Panc1 (cell line): Measurements from ENCODE around the gene ARMC2. TPM values are rescaled to one million over a fixed set of nuclear protein-coding genes. Genes with fewer than 3 reads are reported as not detected.
A peak's percentile ranks its signal among the peaks of the same experiment; 100 is the strongest.

Experiments used
- ATAC-seq: fragments of 200-7000 bp; cut with Tn5 transposase; 2 replicates; pipeline ENCODE4 v1.9.1; 2020; ENCODE audit warnings: mild to moderate bottlenecking, moderate library complexity
- BruUV-seq: library from RNA; stranded (reverse); fragments of 400-500 nt; replicated peaks from 2 replicates; lab custom pipeline; 2021; lab: Mats Ljungman, UMichigan
- CTCF ChIA-PET: fragments of 300-600 bp; sonication (Branson Sonifier 250); formaldehyde crosslinking; loops from one replicate; lab custom pipeline; 2022; ENCODE audit warnings: antibody characterized with exemption; lab: Charles Lee
- POLR2A ChIA-PET: fragments of 300-600 bp; sonication (Branson Sonifier 250); formaldehyde crosslinking; loops from one replicate; lab custom pipeline; 2022; ENCODE audit warnings: antibody characterized with exemption; lab: Charles Lee
- DNase-seq: peaks from one replicate; pipeline ENCODE4 v3.0.0-alpha.2; 2010; ENCODE audit warnings: low read depth, low spot score
- H3K27ac ChIP-seq: 2 replicates; pipeline ENCODE4 v1.5.1; 2011; ENCODE audit warnings: mild to moderate bottlenecking, low read length, inconsistent platforms
- H3K27me3 ChIP-seq: fragments of 200-500 bp; sonication (Bioruptor generic); 2 replicates; pipeline ENCODE4 v1.6.0; 2014; ENCODE audit warnings: low read length, inconsistent platforms; ENCODE audit not compliant: control insufficient read depth, insufficient read depth
- H3K36me3 ChIP-seq: fragments of 200-500 bp; sonication (Bioruptor generic); 2 replicates; pipeline ENCODE4 v1.5.1; 2014; ENCODE audit warnings: inconsistent platforms, mild to moderate bottlenecking, low read length, moderate library complexity; ENCODE audit not compliant: control insufficient read depth, insufficient read depth
- H3K4me1 ChIP-seq: 2 replicates; pipeline ENCODE4 v1.5.1; 2011; ENCODE audit warnings: inconsistent platforms, mild to moderate bottlenecking, low read length, moderate library complexity; ENCODE audit not compliant: control insufficient read depth, insufficient read depth
- H3K4me3 ChIP-seq, 2 experiments: 2 replicates each; pipeline ENCODE4 v1.5.1; 2011 to 2012; ENCODE audit warnings: low read depth in 2 of 2, low read length in 2 of 2, mild to moderate bottlenecking in 2 of 2, inconsistent platforms in 1 of 2, moderate library complexity in 1 of 2
- H3K9me3 ChIP-seq: fragments of 200-500 bp; sonication (Bioruptor generic); 2 replicates; pipeline ENCODE4 v1.5.1; 2014; ENCODE audit warnings: low read depth, mild to moderate bottlenecking, inconsistent platforms, low read length, moderate library complexity; ENCODE audit not compliant: control insufficient read depth, insufficient read depth
- CTCF ChIP-seq: fragments of 450-650 bp; IDR thresholded peaks from 2 replicates; pipeline ENCODE4 v1.5.1; 2017; ENCODE audit warnings: mild to moderate bottlenecking
- POLR2AphosphoS5 ChIP-seq: IDR thresholded peaks from 2 replicates; pipeline ENCODE4 v1.6.1; 2012; ENCODE audit warnings: mild to moderate bottlenecking, low read depth, low read length, moderate library complexity
- SIN3A ChIP-seq: IDR thresholded peaks from 2 replicates; pipeline ENCODE4 v1.6.1; 2012; ENCODE audit warnings: low read depth, mild to moderate bottlenecking, low read length, moderate library complexity, borderline replicate concordance; ENCODE audit not compliant: insufficient read depth
- TCF7L2 ChIP-seq: IDR thresholded peaks from 2 replicates; pipeline ENCODE4 v1.6.1; 2011; ENCODE audit warnings: mild to moderate bottlenecking, low read depth, low read length, inconsistent platforms
- in situ Hi-C: cut with HindIII; loops from 2 replicates; pipeline ENCODE4 v1.10.0; 2016; ENCODE audit warnings: low sequenced_read_pairs, low pct_unique_long_range_greater_than_20kb
- intact Hi-C: fragments of 100-400 bp; cut with micrococcal nuclease; formaldehyde crosslinking; loops from one replicate; pipeline ENCODE4 v1.10.0; 2022; ENCODE audit not compliant: unreplicated experiment
- total RNA-seq: library from RNA; stranded (reverse); gene quantifications from one replicate; pipeline ENCODE4 v1.2.1, GENCODE V29; 2021; ENCODE audit not compliant: unreplicated experiment
- TF ChIP-seq, protein P1 (sequence below), 2 experiments: IDR thresholded peaks; 2 replicates each; pipeline ENCODE4 v1.6.1; 2011 to 2012; ENCODE audit warnings: low read depth in 2 of 2, control low read depth in 1 of 2, low read length in 1 of 2, mild to moderate bottlenecking in 1 of 2, moderate library complexity in 1 of 2; ENCODE audit not compliant: insufficient read depth in 1 of 2

Gene ARMC2
- total RNA-seq, 1 experiment from 2014 or later, result 9.3 TPM

DNA sequence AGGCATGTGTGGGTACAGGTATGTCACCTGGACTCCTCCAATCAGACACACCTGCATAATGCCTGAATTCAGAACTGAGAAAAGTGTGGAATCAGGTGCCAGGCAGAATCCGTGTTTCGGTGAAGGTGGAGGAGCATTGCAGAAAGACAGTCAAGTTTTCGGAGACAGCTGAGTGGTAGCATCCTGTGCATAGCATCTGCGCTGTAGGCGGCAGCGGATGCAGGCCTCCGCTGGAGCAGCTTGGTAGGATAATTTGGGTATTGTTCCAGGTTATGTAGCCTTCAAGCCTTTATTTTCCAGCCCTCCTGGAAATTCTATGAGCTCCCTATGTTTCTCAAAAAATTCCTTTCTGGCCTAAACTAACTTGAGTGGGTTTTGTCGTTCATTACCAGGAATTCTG is 15.5 kb upstream of the ARMC2 start:
- in situ Hi-C loops (no loop called here), intact Hi-C loops (no loop called here)
- ATAC-seq (no peak), DNase-seq (no peak)
- H3K4me1 ChIP-seq, result no peaks in the 10 kb centered on the region
- TF ChIP-seq POLR2AphosphoS5, result no peak
- no peak for TF ChIP-seq TCF7L2
- TF ChIP-seq CTCF, result no peak
- TF ChIP-seq, protein P1, sequence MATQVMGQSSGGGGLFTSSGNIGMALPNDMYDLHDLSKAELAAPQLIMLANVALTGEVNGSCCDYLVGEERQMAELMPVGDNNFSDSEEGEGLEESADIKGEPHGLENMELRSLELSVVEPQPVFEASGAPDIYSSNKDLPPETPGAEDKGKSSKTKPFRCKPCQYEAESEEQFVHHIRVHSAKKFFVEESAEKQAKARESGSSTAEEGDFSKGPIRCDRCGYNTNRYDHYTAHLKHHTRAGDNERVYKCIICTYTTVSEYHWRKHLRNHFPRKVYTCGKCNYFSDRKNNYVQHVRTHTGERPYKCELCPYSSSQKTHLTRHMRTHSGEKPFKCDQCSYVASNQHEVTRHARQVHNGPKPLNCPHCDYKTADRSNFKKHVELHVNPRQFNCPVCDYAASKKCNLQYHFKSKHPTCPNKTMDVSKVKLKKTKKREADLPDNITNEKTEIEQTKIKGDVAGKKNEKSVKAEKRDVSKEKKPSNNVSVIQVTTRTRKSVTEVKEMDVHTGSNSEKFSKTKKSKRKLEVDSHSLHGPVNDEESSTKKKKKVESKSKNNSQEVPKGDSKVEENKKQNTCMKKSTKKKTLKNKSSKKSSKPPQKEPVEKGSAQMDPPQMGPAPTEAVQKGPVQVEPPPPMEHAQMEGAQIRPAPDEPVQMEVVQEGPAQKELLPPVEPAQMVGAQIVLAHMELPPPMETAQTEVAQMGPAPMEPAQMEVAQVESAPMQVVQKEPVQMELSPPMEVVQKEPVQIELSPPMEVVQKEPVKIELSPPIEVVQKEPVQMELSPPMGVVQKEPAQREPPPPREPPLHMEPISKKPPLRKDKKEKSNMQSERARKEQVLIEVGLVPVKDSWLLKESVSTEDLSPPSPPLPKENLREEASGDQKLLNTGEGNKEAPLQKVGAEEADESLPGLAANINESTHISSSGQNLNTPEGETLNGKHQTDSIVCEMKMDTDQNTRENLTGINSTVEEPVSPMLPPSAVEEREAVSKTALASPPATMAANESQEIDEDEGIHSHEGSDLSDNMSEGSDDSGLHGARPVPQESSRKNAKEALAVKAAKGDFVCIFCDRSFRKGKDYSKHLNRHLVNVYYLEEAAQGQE (IDR thresholded peaks at IDR 0.05; ENCODE audit: insufficient read depth in 1 of 2, low read depth in 2 of 2, low read length in 1 of 2), result no peak
- TF ChIP-seq SIN3A, result no peak
- H3K9me3 ChIP-seq, result no peaks in the 10 kb centered on the region
- no TSS peak for BruUV-seq
- no peak overlapping the region for H3K27ac ChIP-seq
- H3K36me3 ChIP-seq, result no peaks in the 10 kb centered on the region
- CTCF ChIA-PET, result no interaction called here
- POLR2A ChIA-PET, result no interaction called here
- H3K27me3 ChIP-seq, result no peaks in the 10 kb centered on the region; the same call in 1 of the 2 replicates
- no peak overlapping the region for H3K4me3 ChIP-seq

GRCh38 chr6:108835218-108835850 is 12.9 kb upstream of the ARMC2 start:
- intact Hi-C loops (loop anchor here (1.0 to 5.0 kb wide), 5 partner anchors 53 to 293 kb away; partner anchors contain the start of gene FOXO3), in situ Hi-C loops (no loop called here)
- ChIA-PET CTCF (interaction anchor here (0.5 to 1.9 kb wide), 7 partner anchors 12 to 295 kb away, joined by 3 to 9 read pairs (median 4); no protein-coding TSS in a partner anchor), POLR2A (interaction anchor here (0.5 to 0.7 kb wide), 2 partner anchors 157 to 568 kb away, joined by 10 to 12 read pairs; no protein-coding TSS in a partner anchor)
- ATAC-seq (peak; percentile 99), DNase-seq (peak; percentile 85)
- Histone ChIP-seq H3K27me3 (no peaks in the 10 kb centered on the region; the same call in 1 of the 2 replicates), H3K9me3 (no peaks in the 10 kb centered on the region), H3K4me3 (no peak overlapping the region), H3K27ac (no peak overlapping the region), H3K36me3 (no peaks in the 10 kb centered on the region), H3K4me1 (no peaks in the 10 kb centered on the region)
- no TSS peak for BruUV-seq
- TF ChIP-seq SIN3A (no peak), CTCF (peak; percentile 98)
